Measurements from ENCODE around the gene TIGD7. TPM values are rescaled to one million over a fixed set of nuclear protein-coding genes. Genes with fewer than 3 reads are reported as not detected.
A peak's percentile ranks its signal among the peaks of the same experiment; 100 is the strongest.

TIGD7 gene
- total and polyA plus RNA-seq, 2 of the 13 experiments (the other 11 are each of a cell fraction or from before 2014, with no cell fraction given): not detected

- TF ChIP-seq ADNP (CRISPR knock-in tag; IDR thresholded peaks at IDR 0.05) (no peak), FOXM1 (CRISPR knock-in tag; IDR thresholded peaks at IDR 0.05) (0 out of 2 replicates have a peak, but pooled peaks have one; percentile 18), ZNF451 (CRISPR knock-in tag; IDR thresholded peaks at IDR 0.05) (no peak), ZBTB7B (CRISPR knock-in tag; IDR thresholded peaks at IDR 0.05) (peak; percentile 32; the same call in 1 of the 2 replicates), ZNF597 (CRISPR knock-in tag; IDR thresholded peaks at IDR 0.05) (0 out of 2 replicates have a peak, but pooled peaks have one; percentile 68), FOXK2 (IDR thresholded peaks at IDR 0.05) (no peak), MZF1 (CRISPR knock-in tag; IDR thresholded peaks at IDR 0.05; ENCODE audit: borderline replicate concordance) (no peak), E2F2 (CRISPR knock-in tag; IDR thresholded peaks at IDR 0.05; ENCODE audit: borderline replicate concordance) (peak; percentile 75; the same call in 1 of the 2 replicates), ZNF34 (CRISPR knock-in tag; IDR thresholded peaks at IDR 0.05; ENCODE audit: borderline replicate concordance) (peak; percentile 41; the same call in 1 of the 2 replicates), TGIF2 (CRISPR knock-in tag; IDR thresholded peaks at IDR 0.05) (no peak), EEA1 (CRISPR knock-in tag; IDR thresholded peaks at IDR 0.05; ENCODE audit: borderline replicate concordance) (no peak), SMAD3 (CRISPR knock-in tag; IDR thresholded peaks at IDR 0.05) (peak; percentile 14; the same call in 1 of the 2 replicates), IKZF4 (CRISPR knock-in tag; IDR thresholded peaks at IDR 0.05; ENCODE audit: borderline replicate concordance, low read depth, not compliant biosample characterization) (peak; percentile 39), ZIK1 (CRISPR knock-in tag; IDR thresholded peaks at IDR 0.05; ENCODE audit: borderline replicate concordance, low read depth) (0 out of 2 replicates have a peak, but pooled peaks have one; percentile 6), NR2F1 (CRISPR knock-in tag; IDR thresholded peaks at IDR 0.05) (no peak), ZNF496 (CRISPR knock-in tag; IDR thresholded peaks at IDR 0.05; ENCODE audit: insufficient replicate concordance) (no peak), SIN3A (IDR thresholded peaks at IDR 0.05; ENCODE audit: borderline replicate concordance, low read depth, low read length) (0 out of 2 replicates have a peak, but pooled peaks have one; percentile 60), ZNF83 (CRISPR knock-in tag; IDR thresholded peaks at IDR 0.05; ENCODE audit: borderline replicate concordance) (0 out of 2 replicates have a peak, but pooled peaks have one; percentile 38), ARID5B (CRISPR knock-in tag; IDR thresholded peaks at IDR 0.05) (0 out of 2 replicates have a peak, but pooled peaks have one; percentile 11)
- TF ChIP-seq, protein P1, sequence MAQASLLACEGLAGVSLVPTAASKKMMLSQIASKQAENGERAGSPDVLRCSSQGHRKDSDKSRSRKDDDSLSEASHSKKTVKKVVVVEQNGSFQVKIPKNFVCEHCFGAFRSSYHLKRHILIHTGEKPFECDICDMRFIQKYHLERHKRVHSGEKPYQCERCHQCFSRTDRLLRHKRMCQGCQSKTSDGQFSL (CRISPR knock-in tag; IDR thresholded peaks at IDR 0.05): no peak
- TF ChIP-seq, protein P2, sequence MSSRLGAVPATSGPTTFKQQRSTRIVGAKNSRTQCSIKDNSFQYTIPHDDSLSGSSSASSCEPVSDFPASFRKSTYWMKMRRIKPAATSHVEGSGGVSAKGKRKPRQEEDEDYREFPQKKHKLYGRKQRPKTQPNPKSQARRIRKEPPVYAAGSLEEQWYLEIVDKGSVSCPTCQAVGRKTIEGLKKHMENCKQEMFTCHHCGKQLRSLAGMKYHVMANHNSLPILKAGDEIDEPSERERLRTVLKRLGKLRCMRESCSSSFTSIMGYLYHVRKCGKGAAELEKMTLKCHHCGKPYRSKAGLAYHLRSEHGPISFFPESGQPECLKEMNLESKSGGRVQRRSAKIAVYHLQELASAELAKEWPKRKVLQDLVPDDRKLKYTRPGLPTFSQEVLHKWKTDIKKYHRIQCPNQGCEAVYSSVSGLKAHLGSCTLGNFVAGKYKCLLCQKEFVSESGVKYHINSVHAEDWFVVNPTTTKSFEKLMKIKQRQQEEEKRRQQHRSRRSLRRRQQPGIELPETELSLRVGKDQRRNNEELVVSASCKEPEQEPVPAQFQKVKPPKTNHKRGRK (CRISPR knock-in tag; IDR thresholded peaks at IDR 0.05): no peak
Measured at GRCh38 chr16:3282103-3282729, 23.0 kb downstream of the TIGD7 start (continued).

Data from HepG2 (cell line).